IPS-20b (cell line): ENCODE results near the gene UGT2B17.
"Not testable (repeated sequence)": the region's sequence is repeated elsewhere in the genome, so short reads cannot be mapped to it uniquely, and the experiment has no call there.

Experiments
- H3K27ac ChIP-seq: one replicate; pipeline ENCODE4 v1.5.1; 2013; ENCODE audit warnings: low read length
- H3K27me3 ChIP-seq: 2 replicates; pipeline ENCODE4 v1.6.1; 2013; ENCODE audit warnings: mild to moderate bottlenecking, low read length, inconsistent platforms; ENCODE audit not compliant: insufficient read depth
- H3K36me3 ChIP-seq: 2 replicates; pipeline ENCODE4 v1.6.1; 2013; ENCODE audit warnings: low read depth, mild to moderate bottlenecking, inconsistent platforms, low read length, moderate library complexity; ENCODE audit not compliant: insufficient read depth
- H3K4me1 ChIP-seq: 2 replicates; pipeline ENCODE4 v1.6.1; 2013; ENCODE audit warnings: mild to moderate bottlenecking, control low read depth, inconsistent platforms, low read length, moderate library complexity; ENCODE audit not compliant: insufficient read depth
- H3K4me3 ChIP-seq: 2 replicates; pipeline ENCODE4 v1.5.1; 2013; ENCODE audit warnings: mild to moderate bottlenecking, low read length, inconsistent platforms
- H3K9ac ChIP-seq: 2 replicates; pipeline ENCODE4 v1.6.1; 2013; ENCODE audit warnings: low read depth, mild to moderate bottlenecking, inconsistent platforms, low read length, moderate library complexity
- H3K9me3 ChIP-seq: 2 replicates; pipeline ENCODE4 v1.6.1; 2013; ENCODE audit warnings: mild to moderate bottlenecking, low read depth, low read length, inconsistent platforms; ENCODE audit not compliant: insufficient read depth

Gene UGT2B17

DNA sequence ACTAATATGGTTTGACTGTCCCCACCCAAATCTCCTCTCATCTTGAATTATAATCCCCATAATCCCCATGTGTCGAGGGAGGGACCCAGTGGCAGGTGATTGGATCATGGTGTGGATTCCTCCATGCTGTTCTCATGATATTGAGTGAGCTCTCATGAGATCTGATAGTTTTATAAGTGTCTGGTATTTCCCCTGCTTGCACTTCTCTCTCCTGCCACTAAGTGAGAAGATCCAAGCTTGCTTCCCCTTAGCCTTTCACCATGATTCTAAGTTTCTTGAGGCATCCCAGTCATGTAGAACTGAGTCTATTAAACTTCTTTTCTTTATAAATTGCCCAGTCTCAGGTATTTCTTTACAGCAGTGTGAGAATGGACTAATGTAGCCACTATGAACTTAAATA, 9.8 kb downstream of the UGT2B17 start:
- H3K36me3 ChIP-seq, H3K27ac ChIP-seq, H3K4me1 ChIP-seq, H3K4me3 ChIP-seq, H3K9ac ChIP-seq, H3K27me3 ChIP-seq, H3K9me3 ChIP-seq: not testable (repeated sequence)

DNA sequence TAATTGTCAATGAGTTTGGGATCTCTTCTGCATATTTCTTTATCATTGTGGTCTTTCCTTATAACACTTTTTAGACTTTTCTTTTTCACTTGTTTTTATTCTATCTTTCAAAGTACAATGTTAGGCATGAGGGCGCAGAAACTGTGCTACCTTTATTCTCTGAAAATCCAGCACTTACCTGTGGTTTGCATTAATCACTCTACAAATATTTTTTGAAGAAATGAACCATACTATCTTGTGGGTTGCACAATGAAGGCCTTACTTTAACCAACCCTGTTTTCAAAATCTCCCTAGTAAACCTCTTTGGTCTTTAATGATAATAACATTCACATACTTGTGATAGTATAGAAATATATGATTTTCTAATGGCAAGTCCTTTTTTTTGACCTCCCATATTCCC, 11.0 kb downstream of the UGT2B17 start:
- not testable (repeated sequence) for H3K36me3 ChIP-seq, H3K4me1 ChIP-seq, H3K9me3 ChIP-seq, H3K9ac ChIP-seq, H3K4me3 ChIP-seq, H3K27me3 ChIP-seq, H3K27ac ChIP-seq

DNA sequence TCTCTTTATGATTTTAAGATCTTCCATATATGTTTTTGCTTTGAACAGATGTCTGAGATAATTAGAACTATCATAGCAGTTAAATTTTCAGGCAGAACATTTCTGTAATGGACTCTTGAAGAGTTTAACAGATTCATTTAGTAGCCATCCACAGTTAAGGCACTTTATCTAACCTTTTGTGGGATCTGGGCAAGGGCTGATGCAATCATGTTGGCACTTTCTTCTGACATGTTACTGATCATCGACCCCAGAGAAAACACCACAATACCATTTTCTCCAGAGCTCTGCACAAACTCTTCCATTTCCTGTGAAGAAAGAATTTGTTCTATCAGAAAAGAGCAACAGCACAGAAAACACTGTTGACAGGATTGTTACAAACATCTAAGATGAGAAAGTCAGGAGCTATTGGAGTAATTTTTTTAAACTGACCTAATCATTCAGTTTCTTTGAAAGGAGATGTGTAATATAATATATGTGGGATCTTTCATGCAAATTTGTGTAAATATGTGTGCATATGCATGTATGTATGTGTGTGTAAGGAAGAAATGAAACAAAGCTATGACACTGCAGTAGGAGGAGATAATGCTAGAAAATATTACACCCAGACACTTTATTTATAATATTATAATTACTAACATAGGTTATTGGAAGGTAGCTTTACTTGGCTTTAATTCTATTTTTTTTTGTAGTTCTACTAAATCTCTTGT, 15.6 kb downstream of the UGT2B17 start:
- not testable (repeated sequence) for H3K27me3 ChIP-seq, H3K36me3 ChIP-seq, H3K27ac ChIP-seq, H3K4me3 ChIP-seq, H3K4me1 ChIP-seq, H3K9ac ChIP-seq
- peaks cover 13% of the 10 kb centered on the region for H3K9me3 ChIP-seq

DNA sequence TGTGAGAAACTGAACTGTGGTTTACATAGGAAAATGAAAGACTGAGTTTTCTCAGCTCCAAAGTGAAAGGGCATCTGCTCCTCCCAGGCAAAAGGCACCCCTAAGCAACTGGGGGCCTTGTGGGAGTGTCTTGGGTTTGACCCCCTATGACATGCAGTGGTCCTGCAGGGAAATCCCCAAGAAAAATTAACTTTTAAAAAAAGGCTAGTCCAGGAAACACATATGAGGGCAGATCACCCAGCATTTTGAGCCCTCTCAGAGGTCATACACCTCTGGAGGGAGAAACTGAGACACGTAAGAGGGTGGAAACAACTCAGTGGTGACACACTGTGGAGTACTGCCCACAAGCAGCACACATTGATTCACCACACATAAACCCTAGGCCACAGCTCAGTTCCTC, 22.3 kb downstream of the UGT2B17 start:
- H3K27ac ChIP-seq, H3K27me3 ChIP-seq: not testable (repeated sequence)

DNA sequence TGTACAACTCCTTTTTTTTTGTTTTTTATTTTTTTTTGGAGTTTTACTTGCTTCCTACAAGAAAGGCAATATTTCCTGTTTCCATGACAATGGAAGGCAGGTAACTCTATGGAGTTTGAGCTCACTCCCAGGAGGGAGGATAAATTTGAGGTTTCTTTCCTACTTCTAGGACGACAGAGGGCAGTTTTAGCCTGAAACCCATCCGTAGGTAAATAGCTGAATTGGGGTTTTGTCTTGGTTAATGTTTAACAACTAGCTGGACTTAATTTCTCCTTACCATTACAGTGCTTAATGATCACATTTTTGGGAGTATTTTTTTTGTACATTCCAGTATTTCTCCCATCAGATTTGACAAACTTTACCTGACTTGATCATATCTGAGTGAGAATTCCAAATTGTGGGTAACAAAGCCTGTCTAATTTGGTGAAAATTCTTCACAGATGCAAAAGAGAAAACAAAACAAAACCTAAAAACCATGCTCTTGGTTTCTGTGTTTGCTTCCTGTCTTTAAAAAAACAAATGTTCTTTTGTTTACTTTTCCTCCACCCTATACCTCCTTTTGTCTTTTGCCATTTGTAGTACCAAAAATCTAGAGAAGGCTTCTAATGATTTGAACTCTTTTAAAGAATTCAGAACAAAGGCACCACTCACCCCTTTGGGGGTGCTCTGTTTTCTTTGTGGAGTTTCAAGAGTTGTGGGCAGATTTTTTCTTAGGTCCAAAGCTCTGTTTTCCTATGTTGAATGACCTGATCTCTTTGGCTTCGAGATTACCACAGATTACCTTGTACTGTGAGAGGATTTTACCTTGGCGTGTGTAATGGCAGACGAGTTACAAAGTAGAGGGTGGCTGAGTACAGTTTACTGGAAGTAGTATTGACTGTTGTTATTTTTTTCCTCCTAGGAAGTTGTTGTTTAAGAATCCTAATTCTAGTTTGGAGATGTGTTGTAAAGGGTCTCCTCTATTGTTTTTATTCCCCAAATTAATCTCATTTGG, 23.0 kb downstream of the UGT2B17 start:
- not testable (repeated sequence) for H3K36me3 ChIP-seq, H3K4me1 ChIP-seq, H3K27me3 ChIP-seq, H3K4me3 ChIP-seq, H3K27ac ChIP-seq, H3K9ac ChIP-seq
- H3K9me3 ChIP-seq = peaks cover 22% of the 10 kb centered on the region

More for the DNA sequence above, 22.3 kb downstream of the UGT2B17 start:
- H3K4me3 ChIP-seq, H3K4me1 ChIP-seq, H3K36me3 ChIP-seq, H3K9ac ChIP-seq: not testable (repeated sequence)
- H3K9me3 ChIP-seq = peaks cover 22% of the 10 kb centered on the region

DNA sequence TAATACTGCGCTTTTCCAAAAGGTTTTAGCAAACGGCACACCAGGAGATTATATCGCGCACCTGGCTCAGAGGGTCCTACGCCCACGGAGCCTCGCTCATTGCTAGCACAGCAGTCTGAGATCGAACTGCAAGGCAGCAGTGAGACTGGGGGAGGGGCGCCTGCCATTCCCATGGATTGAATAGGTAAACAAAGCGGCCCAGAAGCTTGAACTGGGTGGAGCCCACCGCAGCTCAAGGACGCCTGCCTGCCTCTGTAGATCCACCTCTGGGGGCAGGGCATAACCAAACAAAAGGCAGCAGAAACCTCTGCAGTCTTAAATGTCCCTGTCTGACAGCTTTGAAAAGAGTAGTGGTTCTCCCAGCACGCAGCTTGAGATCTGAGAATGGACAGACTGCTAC, 33.4 kb downstream of the UGT2B17 start:
- H3K27me3 ChIP-seq, H3K9me3 ChIP-seq: not testable (repeated sequence)

DNA sequence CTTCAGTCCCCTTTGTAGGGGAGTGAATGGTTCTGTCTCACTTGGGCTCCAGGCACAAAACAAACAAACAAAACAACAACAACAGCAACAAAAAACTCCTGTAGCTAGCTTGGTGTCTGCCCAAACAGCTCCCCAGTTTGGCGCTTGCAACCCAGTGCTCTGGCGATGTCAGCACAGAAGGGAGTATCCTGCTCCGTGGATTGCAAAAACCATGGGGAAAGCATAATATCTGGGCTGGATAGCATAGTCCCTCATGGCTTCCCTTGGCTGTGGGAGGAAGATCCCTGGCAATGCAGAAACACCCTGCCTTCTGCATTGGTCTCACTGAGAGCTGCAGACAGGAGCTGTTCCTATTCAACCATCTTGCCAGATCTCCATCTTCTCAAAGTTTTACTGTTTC, 39.7 kb downstream of the UGT2B17 start:
- Histone ChIP-seq H3K27me3 (no peaks in the 10 kb centered on the region), H3K36me3 (no peaks in the 10 kb centered on the region), H3K4me1 (no peaks in the 10 kb centered on the region), H3K4me3 (no peak overlapping the region), H3K9me3 (no peaks in the 10 kb centered on the region; the same call in none of the 2 replicates), H3K9ac (no peak overlapping the region), H3K27ac (no peak overlapping the region)

More for the DNA sequence above, 33.4 kb downstream of the UGT2B17 start:
- not testable (repeated sequence) for H3K36me3 ChIP-seq, H3K9ac ChIP-seq, H3K4me3 ChIP-seq, H3K27ac ChIP-seq, H3K4me1 ChIP-seq

DNA sequence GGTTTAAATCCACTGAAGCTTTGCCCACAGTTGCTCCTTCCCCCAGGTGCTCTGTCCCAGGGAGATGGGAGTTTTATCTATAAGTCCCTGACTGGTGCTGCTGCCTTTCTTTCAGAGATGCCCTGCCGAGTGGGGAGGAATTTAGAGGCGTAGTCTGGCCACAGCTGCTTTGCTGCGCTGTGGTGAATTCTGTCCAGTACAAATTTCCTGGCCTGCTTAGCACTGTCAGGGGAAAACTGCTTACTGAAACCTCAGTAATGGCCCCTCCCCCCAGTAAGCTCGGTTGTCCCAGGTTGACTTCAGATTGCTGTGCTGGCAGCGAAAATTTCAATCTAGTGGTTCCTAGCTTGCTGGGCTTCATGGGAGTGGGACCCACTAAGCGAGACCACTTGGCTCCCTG, 40.1 kb downstream of the UGT2B17 start:
- Histone ChIP-seq H3K27me3 (no peaks in the 10 kb centered on the region), H3K4me3 (no peak overlapping the region), H3K4me1 (no peaks in the 10 kb centered on the region)

DNA sequence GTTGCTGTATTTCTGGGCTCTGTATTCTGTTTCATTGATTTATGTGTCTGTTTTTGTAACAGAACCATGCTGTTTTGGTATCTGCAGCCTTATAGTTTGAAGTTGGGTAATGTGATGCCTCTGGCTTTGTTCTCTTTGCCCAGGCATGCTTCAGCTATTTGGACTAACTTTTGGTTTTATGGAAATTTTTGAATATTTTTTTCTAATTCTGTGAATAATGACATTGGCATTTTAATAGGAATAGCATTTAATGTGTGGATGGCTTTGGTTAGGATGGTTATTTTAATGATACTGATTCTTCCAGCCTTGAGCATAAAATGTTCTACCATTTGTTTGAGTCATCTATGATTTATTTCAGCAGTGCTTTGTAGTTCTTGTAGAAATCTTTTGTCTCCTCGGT, 53.9 kb downstream of the UGT2B17 start:
- H3K9ac ChIP-seq, H3K27ac ChIP-seq, H3K9me3 ChIP-seq, H3K4me3 ChIP-seq, H3K27me3 ChIP-seq, H3K36me3 ChIP-seq, H3K4me1 ChIP-seq: not testable (repeated sequence)

More for the DNA sequence above, 40.1 kb downstream of the UGT2B17 start:
- H3K9me3 ChIP-seq = no peaks in the 10 kb centered on the region; the same call in none of the 2 replicates
- no peak overlapping the region for H3K9ac ChIP-seq
- no peak overlapping the region for H3K27ac ChIP-seq
- no peaks in the 10 kb centered on the region for H3K36me3 ChIP-seq

DNA sequence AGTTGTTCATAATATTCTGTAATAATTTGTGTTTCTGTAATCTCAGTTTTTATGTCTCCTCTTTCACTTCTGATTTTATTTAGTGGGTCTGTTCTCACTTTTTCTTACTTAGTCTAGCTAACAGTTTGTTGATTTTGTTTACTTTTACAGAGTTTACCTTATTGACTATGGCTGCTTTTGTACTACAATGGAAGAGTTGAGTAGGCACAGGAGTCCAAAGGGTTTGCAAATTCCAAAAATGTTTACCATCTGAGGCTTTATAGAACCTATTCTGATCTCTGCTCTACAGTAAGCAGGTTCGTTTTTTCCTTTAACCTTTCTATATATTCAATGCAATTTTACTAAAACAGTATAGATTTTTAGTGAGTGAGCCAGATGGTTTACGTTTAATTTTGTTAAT, 55.1 kb downstream of the UGT2B17 start:
- H3K9me3 ChIP-seq = no peaks in the 10 kb centered on the region
- H3K4me3 ChIP-seq = no peak overlapping the region
- no peak overlapping the region for H3K27ac ChIP-seq
- no peaks in the 10 kb centered on the region for H3K27me3 ChIP-seq
- no peaks in the 10 kb centered on the region for H3K36me3 ChIP-seq
- no peaks in the 10 kb centered on the region for H3K4me1 ChIP-seq
- H3K9ac ChIP-seq = no peak overlapping the region

DNA sequence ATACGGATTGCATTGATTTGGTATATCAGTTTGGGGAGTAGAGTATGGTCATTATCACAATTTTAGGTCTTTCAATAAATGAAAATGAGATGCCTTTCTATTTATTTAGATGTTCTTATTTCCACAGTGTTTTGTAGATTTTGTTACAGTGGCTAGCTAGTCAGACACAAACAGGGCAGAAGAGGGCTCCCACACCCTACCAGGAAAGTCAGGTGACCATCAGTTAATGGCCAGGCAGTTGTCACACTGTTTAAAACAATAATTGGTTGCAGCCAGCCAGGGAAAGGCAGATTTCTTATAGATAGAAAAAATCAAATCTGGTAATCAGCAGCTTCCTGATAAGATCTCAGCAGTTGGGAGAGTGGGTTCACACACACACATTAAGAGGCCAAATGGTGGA, 57.2 kb downstream of the UGT2B17 start:
- Histone ChIP-seq H3K4me1 (no peaks in the 10 kb centered on the region), H3K27ac (no peak overlapping the region), H3K9me3 (no peaks in the 10 kb centered on the region), H3K27me3 (no peaks in the 10 kb centered on the region), H3K36me3 (no peaks in the 10 kb centered on the region), H3K4me3 (no peak overlapping the region), H3K9ac (no peak overlapping the region)

DNA sequence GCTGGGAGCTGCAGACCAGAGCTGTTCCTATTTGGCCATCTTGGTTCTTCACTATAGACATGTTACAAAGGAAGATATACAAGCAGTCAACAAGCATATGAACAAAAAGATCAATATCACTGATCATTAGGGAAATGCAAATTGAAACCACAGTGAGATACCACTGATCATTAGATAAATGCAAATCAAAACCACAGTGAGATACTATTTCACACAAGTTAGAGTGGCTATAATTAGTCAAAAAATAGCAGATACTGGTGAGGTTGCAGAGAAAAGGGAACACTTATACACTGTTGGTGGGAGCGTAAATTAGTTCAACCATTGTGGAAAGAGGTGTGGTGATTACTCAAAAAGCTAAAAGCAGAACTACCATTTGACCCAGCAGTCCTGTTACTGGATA, 70.7 kb downstream of the UGT2B17 start:
- H3K27ac ChIP-seq, H3K36me3 ChIP-seq, H3K4me3 ChIP-seq, H3K4me1 ChIP-seq, H3K27me3 ChIP-seq, H3K9ac ChIP-seq: not testable (repeated sequence)
- H3K9me3 ChIP-seq = peaks cover 11% of the 10 kb centered on the region
